ENCODE measurements around the gene SEMA7A.

The SEMA7A gene

GRCh38 chr15:74427607-74428441 lies 5.9 kb downstream of the SEMA7A start:
- no peak for DNase-seq
- H3K79me1 ChIP-seq (replicated peaks; ENCODE audit: low read length, poor library complexity, severe bottlenecking), result no peaks in the 10 kb centered on the region
- H2BK5ac ChIP-seq (ENCODE audit: low read depth, low read length, poor library complexity, severe bottlenecking), result no peak overlapping the region
- H4K91ac ChIP-seq (ENCODE audit: low read length), result no peak overlapping the region
- no peak overlapping the region for H3K18ac ChIP-seq (ENCODE audit: low read depth in 1 of 2, low read length in 2 of 2)
- no peak overlapping the region for H3K4ac ChIP-seq (ENCODE audit: low read depth in 1 of 2, low read length in 2 of 2)
- no peak overlapping the region for H3K23ac ChIP-seq (ENCODE audit: low read length in 2 of 2)
- H3K36me3 ChIP-seq (ENCODE audit: control insufficient read depth in 1 of 2, insufficient read depth in 2 of 2, low read depth in 1 of 2, low read length in 2 of 2), result peaks cover 8 to 9% of the 10 kb centered on the region in 2 experiments
- no peaks in the 10 kb centered on the region for H3K27me3 ChIP-seq (ENCODE audit: control insufficient read depth in 1 of 2, insufficient read depth in 1 of 2, low read length in 2 of 2)
- H2AK5ac ChIP-seq (ENCODE audit: low read length, severe bottlenecking), result peak overlapping the region; percentile 22
- H3K4me3 ChIP-seq (ENCODE audit: insufficient read depth in 1 of 2, low read depth in 1 of 2, low read length in 2 of 2), result no peak overlapping the region
- H2BK15ac ChIP-seq (ENCODE audit: low read depth, poor library complexity, severe bottlenecking), result no peak overlapping the region
- peak overlapping the region; percentile 51 for H3K9ac ChIP-seq (ENCODE audit: low read length)
- no peak overlapping the region for H4K8ac ChIP-seq (ENCODE audit: low read length)
- WGBS, result 89% methylated on average over 9 of the region's 9 CpGs
- no peak overlapping the region for H2BK12ac ChIP-seq (ENCODE audit: low read length in 2 of 2)
- H3K14ac ChIP-seq (ENCODE audit: low read length in 2 of 2), result no peak overlapping the region
- H2BK120ac ChIP-seq (ENCODE audit: low read depth, low read length), result no peak overlapping the region
- H3K27ac ChIP-seq (ENCODE audit: low read length, poor library complexity, severe bottlenecking), result no peak overlapping the region
- H3K4me2 ChIP-seq (ENCODE audit: low read length, poor library complexity, severe bottlenecking), result no peak overlapping the region
- peaks cover 78% of the 10 kb centered on the region for H3K4me1 ChIP-seq (ENCODE audit: control insufficient read depth, insufficient read depth, low read depth, low read length)
- H3K9me3 ChIP-seq (ENCODE audit: control insufficient read depth, low read length), result no peaks in the 10 kb centered on the region
- H2AFZ ChIP-seq (ENCODE audit: low read depth, low read length), result no peak overlapping the region

GRCh38 chr15:74426404-74427281 lies 7.1 kb downstream of the SEMA7A start:
- Histone ChIP-seq H4K8ac (ENCODE audit: low read length) (no peak overlapping the region), H2AFZ (ENCODE audit: low read depth, low read length) (no peak overlapping the region), H3K9me3 (ENCODE audit: control insufficient read depth, low read length) (no peaks in the 10 kb centered on the region), H4K91ac (ENCODE audit: low read length) (no peak overlapping the region), H2BK5ac (ENCODE audit: low read depth, low read length, poor library complexity, severe bottlenecking) (no peak overlapping the region), H3K27me3 (ENCODE audit: control insufficient read depth in 1 of 2, insufficient read depth in 1 of 2, low read length in 2 of 2) (no peaks in the 10 kb centered on the region), H3K4me3 (ENCODE audit: insufficient read depth in 1 of 2, low read depth in 1 of 2, low read length in 2 of 2) (no peak overlapping the region), H2AK5ac (ENCODE audit: low read length, severe bottlenecking) (peak overlapping the region; percentile 55), H2BK15ac (ENCODE audit: low read depth, poor library complexity, severe bottlenecking) (no peak overlapping the region), H3K27ac (ENCODE audit: low read length, poor library complexity, severe bottlenecking) (no peak overlapping the region), H3K18ac (ENCODE audit: low read depth in 1 of 2, low read length in 2 of 2) (no peak overlapping the region), H3K36me3 (ENCODE audit: control insufficient read depth in 1 of 2, insufficient read depth in 2 of 2, low read depth in 1 of 2, low read length in 2 of 2) (peaks cover 8 to 9% of the 10 kb centered on the region in 2 experiments), H2BK120ac (ENCODE audit: low read depth, low read length) (no peak overlapping the region), H3K23ac (ENCODE audit: low read length in 2 of 2) (no peak overlapping the region), H2BK12ac (ENCODE audit: low read length in 2 of 2) (no peak overlapping the region), H3K4me1 (ENCODE audit: control insufficient read depth, insufficient read depth, low read depth, low read length) (peaks cover 82% of the 10 kb centered on the region), H3K79me1 (replicated peaks; ENCODE audit: low read length, poor library complexity, severe bottlenecking) (no peaks in the 10 kb centered on the region), H3K4ac (ENCODE audit: low read depth in 1 of 2, low read length in 2 of 2) (no peak overlapping the region), H3K14ac (ENCODE audit: low read length in 2 of 2) (no peak overlapping the region), H3K4me2 (ENCODE audit: low read length, poor library complexity, severe bottlenecking) (no peak overlapping the region), H3K9ac (ENCODE audit: low read length) (no peak overlapping the region)
- WGBS, result 96% methylated on average over 10 of the region's 10 CpGs
- DNase-seq, result no peak

GRCh38 chr15:74425630-74426029 lies 8.1 kb downstream of the SEMA7A start:
- no peaks in the 10 kb centered on the region for H3K9me3 ChIP-seq (ENCODE audit: control insufficient read depth, low read length)
- peaks cover 8 to 12% of the 10 kb centered on the region in 2 experiments for H3K36me3 ChIP-seq (ENCODE audit: control insufficient read depth in 1 of 2, insufficient read depth in 2 of 2, low read depth in 1 of 2, low read length in 2 of 2)
- no peak overlapping the region for H2BK15ac ChIP-seq (ENCODE audit: low read depth, poor library complexity, severe bottlenecking)
- H2BK120ac ChIP-seq (ENCODE audit: low read depth, low read length), result no peak overlapping the region
- no peak overlapping the region for H4K91ac ChIP-seq (ENCODE audit: low read length)
- H3K18ac ChIP-seq (ENCODE audit: low read depth in 1 of 2, low read length in 2 of 2), result no peak overlapping the region
- no peaks in the 10 kb centered on the region for H3K79me1 ChIP-seq (replicated peaks; ENCODE audit: low read length, poor library complexity, severe bottlenecking)
- H2BK5ac ChIP-seq (ENCODE audit: low read depth, low read length, poor library complexity, severe bottlenecking), result no peak overlapping the region
- H3K14ac ChIP-seq (ENCODE audit: low read length in 2 of 2), result peak overlapping the region in 1 of 2 experiments; percentile 48
- H3K23ac ChIP-seq (ENCODE audit: low read length in 2 of 2), result no peak overlapping the region
- WGBS, result 91% methylated on average over 7 of the region's 7 CpGs
- H3K4me3 ChIP-seq (ENCODE audit: insufficient read depth in 1 of 2, low read depth in 1 of 2, low read length in 2 of 2), result no peak overlapping the region
- peaks cover 83% of the 10 kb centered on the region for H3K4me1 ChIP-seq (ENCODE audit: control insufficient read depth, insufficient read depth, low read depth, low read length)
- no peak overlapping the region for H3K4me2 ChIP-seq (ENCODE audit: low read length, poor library complexity, severe bottlenecking)
- no peak for DNase-seq
- no peak overlapping the region for H2AFZ ChIP-seq (ENCODE audit: low read depth, low read length)
- peak overlapping the region; percentile 33 for H3K27ac ChIP-seq (ENCODE audit: low read length, poor library complexity, severe bottlenecking)
- H4K8ac ChIP-seq (ENCODE audit: low read length), result no peak overlapping the region
- H2AK5ac ChIP-seq (ENCODE audit: low read length, severe bottlenecking), result peak overlapping the region; percentile 45
- H3K27me3 ChIP-seq (ENCODE audit: control insufficient read depth in 1 of 2, insufficient read depth in 1 of 2, low read length in 2 of 2), result no peaks in the 10 kb centered on the region
- no peak overlapping the region for H3K4ac ChIP-seq (ENCODE audit: low read depth in 1 of 2, low read length in 2 of 2)
- H3K9ac ChIP-seq (ENCODE audit: low read length), result no peak overlapping the region
- H2BK12ac ChIP-seq (ENCODE audit: low read length in 2 of 2), result no peak overlapping the region
